NCI-H774 (cell line): ENCODE results near the gene SUV39H1.
"Not testable (repeated sequence)": the region's sequence is repeated elsewhere in the genome, so short reads cannot be mapped to it uniquely, and the experiment has no call there.

Source experiments
- DNase-seq: peaks from one replicate; lab custom pipeline; 2025; lab: John Stamatoyannopoulos, UW

The SUV39H1 gene, protein sequence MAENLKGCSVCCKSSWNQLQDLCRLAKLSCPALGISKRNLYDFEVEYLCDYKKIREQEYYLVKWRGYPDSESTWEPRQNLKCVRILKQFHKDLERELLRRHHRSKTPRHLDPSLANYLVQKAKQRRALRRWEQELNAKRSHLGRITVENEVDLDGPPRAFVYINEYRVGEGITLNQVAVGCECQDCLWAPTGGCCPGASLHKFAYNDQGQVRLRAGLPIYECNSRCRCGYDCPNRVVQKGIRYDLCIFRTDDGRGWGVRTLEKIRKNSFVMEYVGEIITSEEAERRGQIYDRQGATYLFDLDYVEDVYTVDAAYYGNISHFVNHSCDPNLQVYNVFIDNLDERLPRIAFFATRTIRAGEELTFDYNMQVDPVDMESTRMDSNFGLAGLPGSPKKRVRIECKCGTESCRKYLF

GRCh38 chrX:48696301-48696908, at the start of gene SUV39H1:
Gene SUV39H1 (plus strand): TSS chrX:48696734. CDS start chrX:48696785, 51 bp downstream.
- DNase-seq = peak; percentile 71

GRCh38 chrX:48648336-48648751, 48.2 kb upstream of the SUV39H1 start:
- DNase-seq = no peak

- DNase-seq = no peak
Measured at GRCh38 chrX:48649102-48649501, 47.4 kb upstream of the SUV39H1 start.

GRCh38 chrX:48652055-48652579, 44.4 kb upstream of the SUV39H1 start:
- DNase-seq = not testable (repeated sequence)

DNA sequence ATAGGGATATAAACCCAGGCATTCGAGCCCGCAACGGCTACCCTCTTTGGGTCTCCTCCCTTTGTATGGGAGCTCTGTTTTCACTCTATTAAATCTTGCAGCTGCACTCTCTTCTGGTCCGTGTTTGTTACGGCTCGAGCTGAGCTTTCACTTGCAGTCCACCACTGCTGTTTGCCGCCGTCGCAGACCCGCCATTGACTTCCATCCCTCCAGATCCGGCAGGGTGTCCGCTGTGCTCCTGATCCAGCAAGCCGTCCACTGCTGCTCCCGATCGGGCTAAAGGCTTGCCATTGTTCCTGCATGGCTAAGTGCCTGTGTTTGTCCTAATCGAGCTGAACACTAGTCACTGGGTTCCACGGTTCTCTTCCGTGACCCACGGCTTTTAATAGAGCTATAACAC, 41.8 kb upstream of the SUV39H1 start:
- DNase-seq = not testable (repeated sequence)

- DNase-seq = not testable (repeated sequence)
Measured at GRCh38 chrX:48659686-48660085, 36.8 kb upstream of the SUV39H1 start.

DNA sequence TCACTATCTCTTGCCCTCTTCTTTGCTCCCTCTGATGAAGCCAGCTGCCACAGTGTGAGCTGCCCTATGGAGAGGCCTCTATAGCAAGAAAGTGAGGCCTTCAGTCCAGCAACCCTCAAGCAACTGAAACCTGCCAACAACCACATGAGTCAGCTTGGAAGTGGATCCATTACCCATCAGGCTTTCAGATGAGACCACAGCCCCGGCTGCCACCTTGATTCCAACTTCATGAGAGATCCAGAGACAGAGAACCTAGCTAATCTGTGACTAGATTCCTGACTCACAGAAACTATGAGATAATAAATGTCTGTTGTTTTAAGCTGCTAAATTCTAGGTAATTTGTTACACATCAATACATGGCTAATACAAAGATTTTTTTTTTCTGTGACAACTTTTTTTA, 33.3 kb upstream of the SUV39H1 start:
- no peak for DNase-seq

GRCh38 chrX:48664156-48664555, 32.4 kb upstream of the SUV39H1 start:
- no peak for DNase-seq

DNA sequence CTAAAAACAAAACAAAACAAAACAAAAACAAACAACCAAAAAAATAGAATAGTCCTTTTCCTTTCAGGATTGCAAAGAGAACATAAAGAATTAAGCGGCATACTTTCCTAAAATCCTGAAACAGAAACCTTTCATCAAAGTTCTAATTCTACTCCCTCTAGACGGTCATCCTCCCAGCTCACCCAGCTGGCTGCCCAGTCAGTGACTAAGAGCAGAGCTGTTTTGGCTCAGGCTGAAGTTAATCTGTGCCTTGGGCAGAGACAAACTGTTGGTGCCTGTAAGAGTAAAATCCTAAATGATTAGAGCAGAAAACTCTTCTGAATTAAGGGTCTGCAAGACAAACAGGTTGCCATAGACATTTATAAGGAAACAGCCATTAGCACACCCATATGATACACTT, 30.5 kb upstream of the SUV39H1 start:
- no peak for DNase-seq

DNA sequence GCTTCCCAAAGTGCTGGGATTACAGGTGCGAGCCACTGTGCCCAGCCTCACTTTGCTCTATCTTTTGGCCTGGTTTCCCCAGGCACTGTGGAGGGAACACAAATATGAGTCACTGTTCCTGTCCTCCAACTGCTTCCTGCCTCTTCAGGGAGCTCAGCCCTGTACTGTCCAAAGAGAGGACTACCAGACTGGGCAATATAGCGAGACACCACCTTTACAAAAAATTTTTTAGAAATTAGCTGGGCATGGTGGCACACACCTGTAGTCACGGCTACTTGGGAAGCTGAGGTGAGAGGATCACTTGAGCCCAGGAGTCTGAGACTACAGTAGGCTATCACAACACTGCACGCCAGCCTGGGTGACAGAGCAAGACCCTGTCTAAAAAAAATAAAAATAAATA, 29.9 kb upstream of the SUV39H1 start:
- DNase-seq = no peak

DNA sequence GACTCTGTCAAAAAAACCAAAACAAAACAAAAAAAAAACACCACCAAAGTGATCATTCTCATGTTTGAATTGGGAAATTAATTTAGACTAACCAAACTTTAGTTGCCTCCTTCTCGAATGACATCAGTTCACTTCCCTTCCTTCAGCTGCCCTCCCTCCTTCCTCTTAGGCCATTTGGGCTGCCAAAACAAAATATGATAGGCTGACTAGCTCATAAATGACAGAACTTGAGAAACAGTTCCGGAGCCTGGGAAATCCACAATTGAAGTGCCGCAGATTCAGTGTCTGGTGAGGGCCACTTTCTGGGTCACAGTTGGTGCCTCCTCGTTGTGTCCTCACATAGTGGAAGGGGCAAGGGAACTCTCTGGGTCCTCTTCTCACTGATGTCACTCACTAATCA, 29.0 kb upstream of the SUV39H1 start:
- no peak for DNase-seq

- not testable (repeated sequence) for DNase-seq
Measured at GRCh38 chrX:48668187-48668586, 28.3 kb upstream of the SUV39H1 start.

DNA sequence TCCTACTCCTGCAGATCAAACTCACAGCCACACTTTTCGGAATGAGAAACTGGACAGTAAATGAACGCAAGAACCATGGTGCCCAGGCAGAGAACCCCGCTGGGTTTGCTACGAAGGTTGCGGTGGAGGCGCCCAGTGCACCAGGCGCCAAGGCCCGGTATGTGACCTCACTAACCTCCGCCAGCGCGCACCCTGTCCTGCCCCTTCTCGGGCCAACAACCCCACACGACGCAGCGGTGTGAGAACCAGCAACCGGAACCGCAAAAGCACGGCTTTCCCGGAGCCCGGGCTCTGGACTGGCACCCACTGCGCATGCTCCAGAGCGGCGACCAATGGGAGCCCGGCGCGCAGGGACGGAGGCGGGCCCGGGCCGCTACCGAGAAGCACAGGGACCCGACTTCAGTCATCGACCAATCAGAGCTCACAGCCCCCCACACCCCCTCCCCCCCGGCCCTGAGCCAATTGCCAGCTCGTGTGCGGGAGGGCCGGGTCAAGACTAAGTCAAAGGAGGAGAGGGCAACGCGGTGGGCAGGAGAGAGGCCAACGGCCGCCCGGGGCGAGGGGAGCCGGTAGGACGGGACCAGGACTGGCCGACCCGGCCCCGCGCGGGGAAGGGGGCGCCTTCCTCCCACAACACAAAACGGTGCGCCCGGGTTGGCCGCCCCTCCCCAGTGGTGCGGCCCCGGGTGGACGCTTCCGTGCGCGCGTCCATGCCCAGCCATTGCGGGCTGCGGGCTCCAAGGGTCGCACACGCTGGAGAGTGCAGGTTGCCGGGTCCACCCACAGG, 20.2 kb upstream of the SUV39H1 start:
- peak; percentile 75 for DNase-seq

- no peak for DNase-seq
Measured at GRCh38 chrX:48676893-48677270, 19.7 kb upstream of the SUV39H1 start.

GRCh38 chrX:48677516-48677915, 19.0 kb upstream of the SUV39H1 start:
- no peak for DNase-seq

DNA sequence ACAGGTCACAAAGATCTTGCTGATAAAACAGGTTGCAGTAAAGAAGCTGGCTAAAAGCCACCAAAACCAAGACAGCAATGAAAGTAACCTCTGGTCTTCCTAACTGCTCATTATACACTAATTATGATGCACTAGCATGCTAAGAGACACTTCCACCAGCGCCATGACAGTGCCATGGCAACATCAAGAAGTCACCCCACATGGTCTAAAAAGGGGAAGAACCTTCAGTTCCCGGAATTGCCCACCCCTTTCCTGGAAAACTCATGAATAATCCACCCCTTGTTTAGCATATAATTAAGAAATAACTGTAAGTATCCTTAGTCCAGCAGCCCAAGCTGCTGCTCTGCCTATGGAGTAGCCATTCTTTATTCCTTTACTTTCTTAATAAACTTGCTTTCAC, 16.1 kb upstream of the SUV39H1 start:
- DNase-seq = not testable (repeated sequence)

- DNase-seq = not testable (repeated sequence)
Measured at GRCh38 chrX:48680925-48681324, 15.6 kb upstream of the SUV39H1 start.

DNA sequence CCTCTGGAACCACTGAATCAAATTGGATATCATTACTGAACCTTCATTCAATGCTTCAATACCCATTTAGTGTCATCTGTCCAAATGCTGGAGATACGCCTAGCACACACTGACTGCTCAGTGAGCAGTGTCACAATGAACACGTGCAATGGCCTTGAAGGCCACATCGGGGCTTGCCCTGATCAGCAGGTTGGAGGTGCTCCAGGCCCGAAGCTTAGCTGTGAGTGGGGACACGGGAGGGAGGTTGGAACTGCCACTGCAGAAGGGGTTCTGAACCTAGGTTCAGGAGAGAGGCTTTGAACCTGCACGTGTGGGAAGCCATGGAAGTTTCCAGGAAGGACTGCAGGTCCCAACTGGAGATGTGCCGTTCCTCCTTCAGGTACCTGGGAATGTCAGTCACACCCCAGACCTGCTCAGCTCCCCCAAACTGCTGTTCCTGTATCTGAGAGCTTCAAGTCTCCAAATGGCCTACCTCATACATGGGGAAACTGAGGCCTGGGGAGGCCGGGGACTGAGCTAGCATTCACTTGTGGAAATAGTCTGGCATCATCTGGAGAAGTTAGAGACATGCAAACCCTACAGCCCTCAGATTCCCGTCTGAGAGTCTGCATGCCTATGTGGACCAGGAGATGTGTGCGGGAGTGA, 14.9 kb upstream of the SUV39H1 start:
- DNase-seq = no peak

- not testable (repeated sequence) for DNase-seq
Measured at GRCh38 chrX:48682795-48683194, 13.7 kb upstream of the SUV39H1 start.

- DNase-seq = no peak
Measured at GRCh38 chrX:48683411-48683982, 13.0 kb upstream of the SUV39H1 start, which contains the start of gene WAS. Gene WAS (plus strand): TSS chrX:48683799. CDS start chrX:48683854, 55 bp downstream.

DNA sequence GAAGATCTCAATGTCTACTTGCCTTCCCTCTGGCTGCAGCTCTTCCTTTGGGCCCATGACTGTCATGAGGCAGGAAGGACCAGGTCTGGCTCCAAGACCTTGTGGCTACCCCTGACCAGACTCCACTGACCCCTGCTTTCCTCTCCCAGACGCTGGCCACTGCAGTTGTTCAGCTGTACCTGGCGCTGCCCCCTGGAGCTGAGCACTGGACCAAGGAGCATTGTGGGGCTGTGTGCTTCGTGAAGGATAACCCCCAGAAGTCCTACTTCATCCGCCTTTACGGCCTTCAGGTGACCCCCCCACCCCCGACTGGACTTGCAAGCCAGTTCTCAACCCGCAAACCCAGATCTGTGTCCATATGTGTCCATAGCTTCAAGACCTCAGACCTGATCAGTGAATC, 12.4 kb upstream of the SUV39H1 start:
- no peak for DNase-seq
